Measurements from ENCODE around the gene ROGDI.

ROGDI gene

DNA sequence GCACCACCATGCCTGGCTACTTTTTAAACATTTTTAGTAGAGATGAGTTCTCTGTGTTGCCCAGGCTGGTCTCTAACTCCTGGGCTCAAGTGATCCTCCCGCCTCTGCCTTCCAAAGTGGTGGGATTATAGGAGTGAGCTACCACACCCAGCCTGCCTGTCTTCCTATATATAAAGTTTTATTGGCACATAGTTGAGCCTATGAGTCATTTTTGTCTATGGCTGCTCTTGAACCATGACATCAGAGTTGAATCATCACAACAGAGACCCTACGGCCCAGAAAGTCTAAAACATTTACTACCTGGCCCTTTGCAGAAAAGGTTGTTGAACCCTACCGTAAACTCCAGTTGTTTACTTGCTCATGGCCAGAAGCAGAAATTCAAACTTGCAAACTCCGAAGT lies 22.2 kb downstream of the ROGDI start:
- in situ Hi-C loops (cut with MboI; ENCODE audit: low pct_unique_long_range_greater_than_20kb, low sequenced_read_pairs, unreplicated experiment): no loop called here
- no peak for DNase-seq (ENCODE audit: low spot score)
- no peak for TF ChIP-seq CTCF (IDR thresholded peaks at IDR 0.05; ENCODE audit: extremely low read depth, insufficient read depth, missing control alignments)

GRCh38 chr16:4778050-4778392 lies 24.4 kb downstream of the ROGDI start:
- in situ Hi-C loops (cut with MboI; ENCODE audit: low pct_unique_long_range_greater_than_20kb, low sequenced_read_pairs, unreplicated experiment): no loop called here
- no peak for DNase-seq (ENCODE audit: low spot score)
- no peak for TF ChIP-seq CTCF (IDR thresholded peaks at IDR 0.05; ENCODE audit: extremely low read depth, insufficient read depth, missing control alignments)

DNA sequence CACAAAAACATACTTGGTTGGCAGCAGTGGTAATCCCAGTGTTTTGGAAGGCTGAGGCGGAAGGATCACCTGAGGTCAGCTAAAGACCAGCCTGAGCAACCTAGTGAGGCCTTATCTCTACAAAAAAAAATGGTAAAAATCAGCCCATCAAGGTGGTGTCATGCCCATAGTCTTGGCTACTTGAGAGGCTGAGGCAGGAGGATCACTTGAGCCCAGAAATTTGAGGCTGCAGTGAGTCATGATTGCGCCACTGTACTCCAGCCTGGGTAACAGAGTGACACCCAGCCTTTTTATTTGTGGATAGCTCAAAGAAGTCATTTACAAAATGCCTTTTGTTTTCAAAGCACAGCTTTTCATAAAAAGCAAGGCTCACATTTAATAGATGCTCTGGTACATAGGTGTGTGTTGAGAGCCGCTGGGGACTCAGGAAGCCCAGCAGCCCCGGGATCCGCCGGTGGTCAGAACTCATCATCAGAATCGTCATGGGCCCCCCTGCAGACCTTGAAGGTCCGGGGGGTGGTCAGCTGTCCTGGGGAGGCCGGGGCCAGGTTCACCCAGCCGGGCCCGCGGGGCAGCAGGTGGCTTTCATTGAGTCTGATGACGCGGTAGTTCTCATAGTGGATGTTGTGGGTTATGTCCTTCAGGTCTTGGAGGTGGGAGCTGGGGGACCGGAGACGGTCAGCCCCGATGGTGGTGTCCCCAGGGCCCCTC lies 24.9 kb downstream of the ROGDI start:
- TF ChIP-seq CTCF (IDR thresholded peaks at IDR 0.05; ENCODE audit: extremely low read depth, insufficient read depth, missing control alignments): no peak
- in situ Hi-C loops (cut with MboI; ENCODE audit: low pct_unique_long_range_greater_than_20kb, low sequenced_read_pairs, unreplicated experiment): no loop called here
- no peak for DNase-seq (ENCODE audit: low spot score)

GRCh38 chr16:4776141-4776705 lies 26.2 kb downstream of the ROGDI start:
- in situ Hi-C loops (cut with MboI; ENCODE audit: low pct_unique_long_range_greater_than_20kb, low sequenced_read_pairs, unreplicated experiment): no loop called here
- no peak for TF ChIP-seq CTCF (IDR thresholded peaks at IDR 0.05; ENCODE audit: extremely low read depth, insufficient read depth, missing control alignments)
- DNase-seq (ENCODE audit: low spot score): no peak

- TF ChIP-seq CTCF (IDR thresholded peaks at IDR 0.05; ENCODE audit: extremely low read depth, insufficient read depth, missing control alignments): no peak
- no peak for DNase-seq (ENCODE audit: low spot score)
- in situ Hi-C loops (cut with MboI; ENCODE audit: low pct_unique_long_range_greater_than_20kb, low sequenced_read_pairs, unreplicated experiment): no loop called here
Measured at GRCh38 chr16:4775005-4775404, 27.4 kb downstream of the ROGDI start.

DNA sequence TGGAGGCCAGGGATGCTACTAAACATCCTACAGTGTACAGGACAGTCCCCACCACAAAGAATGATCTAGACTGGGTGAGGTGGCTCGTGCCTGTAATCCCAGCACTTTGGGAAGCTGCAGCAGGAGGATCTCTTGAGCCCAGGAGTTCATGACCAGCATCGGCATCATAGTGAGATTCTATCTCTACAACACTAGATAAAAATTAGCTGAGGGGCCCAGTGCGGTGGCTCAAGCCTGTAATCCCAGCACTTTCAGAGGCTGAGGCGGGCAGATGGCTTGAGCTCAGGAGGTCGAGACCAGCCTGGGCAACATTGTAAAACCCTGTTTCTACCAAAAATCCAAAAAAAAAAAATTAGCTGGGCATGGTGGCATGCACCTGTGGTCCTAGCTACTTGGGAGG lies 30.1 kb downstream of the ROGDI start:
- in situ Hi-C loops (cut with MboI; ENCODE audit: low pct_unique_long_range_greater_than_20kb, low sequenced_read_pairs, unreplicated experiment): no loop called here
- DNase-seq (ENCODE audit: low spot score): no peak
- no peak for TF ChIP-seq CTCF (IDR thresholded peaks at IDR 0.05; ENCODE audit: extremely low read depth, insufficient read depth, missing control alignments)
